Measurements from ENCODE around the gene FBN1.

DNA sequence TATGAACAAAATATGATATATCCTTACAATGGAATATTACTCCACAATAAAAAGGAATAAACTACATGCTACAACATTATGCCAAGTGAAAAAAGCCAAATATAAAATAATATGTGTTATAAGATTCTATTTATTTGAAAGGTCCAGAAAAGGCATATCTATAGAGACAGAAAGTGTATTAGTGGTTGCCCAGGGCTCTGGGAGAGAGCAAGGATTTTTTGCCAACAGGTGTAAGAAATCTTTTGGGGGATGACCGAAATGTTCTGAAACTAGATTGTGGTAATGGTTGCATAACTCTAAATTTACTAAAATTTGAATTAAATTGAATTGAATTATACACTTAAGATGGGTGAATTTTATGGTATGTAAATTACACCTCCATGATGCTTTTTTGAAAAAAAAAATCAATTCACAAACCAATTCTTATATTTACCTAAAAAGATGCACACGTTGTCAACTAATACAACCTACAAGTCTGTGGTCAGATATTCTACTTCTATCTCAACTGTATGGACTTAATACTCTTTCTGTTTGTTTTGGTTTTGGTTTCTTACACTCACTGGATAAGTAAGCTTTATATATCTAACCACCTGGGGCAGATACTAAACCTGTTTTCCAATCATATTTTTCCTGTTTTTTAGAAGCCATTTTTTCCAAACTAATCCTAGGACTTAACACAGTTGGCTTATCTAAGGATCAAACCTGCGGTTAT, 75.8 kb downstream of the FBN1 start:
- TF ChIP-seq, protein P1, sequence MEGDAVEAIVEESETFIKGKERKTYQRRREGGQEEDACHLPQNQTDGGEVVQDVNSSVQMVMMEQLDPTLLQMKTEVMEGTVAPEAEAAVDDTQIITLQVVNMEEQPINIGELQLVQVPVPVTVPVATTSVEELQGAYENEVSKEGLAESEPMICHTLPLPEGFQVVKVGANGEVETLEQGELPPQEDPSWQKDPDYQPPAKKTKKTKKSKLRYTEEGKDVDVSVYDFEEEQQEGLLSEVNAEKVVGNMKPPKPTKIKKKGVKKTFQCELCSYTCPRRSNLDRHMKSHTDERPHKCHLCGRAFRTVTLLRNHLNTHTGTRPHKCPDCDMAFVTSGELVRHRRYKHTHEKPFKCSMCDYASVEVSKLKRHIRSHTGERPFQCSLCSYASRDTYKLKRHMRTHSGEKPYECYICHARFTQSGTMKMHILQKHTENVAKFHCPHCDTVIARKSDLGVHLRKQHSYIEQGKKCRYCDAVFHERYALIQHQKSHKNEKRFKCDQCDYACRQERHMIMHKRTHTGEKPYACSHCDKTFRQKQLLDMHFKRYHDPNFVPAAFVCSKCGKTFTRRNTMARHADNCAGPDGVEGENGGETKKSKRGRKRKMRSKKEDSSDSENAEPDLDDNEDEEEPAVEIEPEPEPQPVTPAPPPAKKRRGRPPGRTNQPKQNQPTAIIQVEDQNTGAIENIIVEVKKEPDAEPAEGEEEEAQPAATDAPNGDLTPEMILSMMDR (conservative IDR thresholded peaks at IDR 0.05; ENCODE audit: low read depth in 2 of 2): no peak
- TF ChIP-seq ZNF331 (CRISPR knock-in tag; IDR thresholded peaks at IDR 0.05; ENCODE audit: low read depth) (no peak), NANOG (IDR thresholded peaks at IDR 0.05; ENCODE audit: borderline replicate concordance) (no peak), EZH2 (IDR thresholded peaks at IDR 0.05; ENCODE audit: low read depth, unreplicated experiment) (no peak), JUNB (IDR thresholded peaks at IDR 0.05; ENCODE audit: unreplicated experiment) (no peak), POLR2AphosphoS5 (IDR thresholded peaks at IDR 0.05; ENCODE audit: low read depth) (no peak), EZH2phosphoT487 (IDR thresholded peaks at IDR 0.05; ENCODE audit: unreplicated experiment) (no peak), ZNF114 (CRISPR knock-in tag; IDR thresholded peaks at IDR 0.05) (no peak), CREB1 (CRISPR knock-in tag; IDR thresholded peaks at IDR 0.05; ENCODE audit: low read depth) (no peak)
- TF ChIP-seq, protein P2, sequence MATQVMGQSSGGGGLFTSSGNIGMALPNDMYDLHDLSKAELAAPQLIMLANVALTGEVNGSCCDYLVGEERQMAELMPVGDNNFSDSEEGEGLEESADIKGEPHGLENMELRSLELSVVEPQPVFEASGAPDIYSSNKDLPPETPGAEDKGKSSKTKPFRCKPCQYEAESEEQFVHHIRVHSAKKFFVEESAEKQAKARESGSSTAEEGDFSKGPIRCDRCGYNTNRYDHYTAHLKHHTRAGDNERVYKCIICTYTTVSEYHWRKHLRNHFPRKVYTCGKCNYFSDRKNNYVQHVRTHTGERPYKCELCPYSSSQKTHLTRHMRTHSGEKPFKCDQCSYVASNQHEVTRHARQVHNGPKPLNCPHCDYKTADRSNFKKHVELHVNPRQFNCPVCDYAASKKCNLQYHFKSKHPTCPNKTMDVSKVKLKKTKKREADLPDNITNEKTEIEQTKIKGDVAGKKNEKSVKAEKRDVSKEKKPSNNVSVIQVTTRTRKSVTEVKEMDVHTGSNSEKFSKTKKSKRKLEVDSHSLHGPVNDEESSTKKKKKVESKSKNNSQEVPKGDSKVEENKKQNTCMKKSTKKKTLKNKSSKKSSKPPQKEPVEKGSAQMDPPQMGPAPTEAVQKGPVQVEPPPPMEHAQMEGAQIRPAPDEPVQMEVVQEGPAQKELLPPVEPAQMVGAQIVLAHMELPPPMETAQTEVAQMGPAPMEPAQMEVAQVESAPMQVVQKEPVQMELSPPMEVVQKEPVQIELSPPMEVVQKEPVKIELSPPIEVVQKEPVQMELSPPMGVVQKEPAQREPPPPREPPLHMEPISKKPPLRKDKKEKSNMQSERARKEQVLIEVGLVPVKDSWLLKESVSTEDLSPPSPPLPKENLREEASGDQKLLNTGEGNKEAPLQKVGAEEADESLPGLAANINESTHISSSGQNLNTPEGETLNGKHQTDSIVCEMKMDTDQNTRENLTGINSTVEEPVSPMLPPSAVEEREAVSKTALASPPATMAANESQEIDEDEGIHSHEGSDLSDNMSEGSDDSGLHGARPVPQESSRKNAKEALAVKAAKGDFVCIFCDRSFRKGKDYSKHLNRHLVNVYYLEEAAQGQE (IDR thresholded peaks at IDR 0.05; ENCODE audit: unreplicated experiment): no peak
